Prostate gland (tissue), 2 donors: Measurements from ENCODE around the gene TPPP2.

Source experiments
- POLR2AphosphoS5 ChIP-seq: sonication (generic); formaldehyde crosslinking; IDR thresholded peaks from one replicate; pipeline ENCODE4 v1.6.1; 2017; ENCODE audit warnings: antibody characterized with exemption
- TF ChIP-seq, protein P1 (sequence below), 4 experiments: fragments of 200-600 bp in 2 of 4; fragments of 450-650 bp in 2 of 4; sonication (generic) in 2 of 4; IDR thresholded peaks; 1 replicate in 3 of 4; 2 replicates in 1 of 4; pipeline ENCODE4 v1.5.1; 2016 to 2019; ENCODE audit warnings: antibody characterized with exemption in 4 of 4, mild to moderate bottlenecking in 2 of 4, moderate library complexity in 2 of 4

DNA sequence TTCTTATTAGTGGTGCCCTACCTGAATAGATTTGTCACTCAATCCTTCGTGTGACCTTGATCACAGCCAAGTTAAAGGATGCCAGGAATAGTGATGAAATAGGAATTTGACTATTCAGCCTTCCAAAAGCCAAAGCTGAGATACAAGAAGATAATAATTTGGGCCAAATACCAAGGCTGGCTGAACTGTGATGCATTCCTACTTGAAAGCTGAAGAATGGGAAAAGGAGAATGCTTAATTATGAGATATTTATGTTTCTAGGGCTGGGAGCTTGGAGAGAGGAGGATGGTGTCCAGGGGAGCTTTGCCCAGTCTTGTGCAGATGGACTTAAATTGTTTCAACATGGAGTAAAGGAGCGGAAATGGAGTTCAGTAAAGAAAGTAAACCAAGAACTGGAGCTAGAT lies 17.4 kb downstream of the TPPP2 start:
- TF ChIP-seq, protein P1, sequence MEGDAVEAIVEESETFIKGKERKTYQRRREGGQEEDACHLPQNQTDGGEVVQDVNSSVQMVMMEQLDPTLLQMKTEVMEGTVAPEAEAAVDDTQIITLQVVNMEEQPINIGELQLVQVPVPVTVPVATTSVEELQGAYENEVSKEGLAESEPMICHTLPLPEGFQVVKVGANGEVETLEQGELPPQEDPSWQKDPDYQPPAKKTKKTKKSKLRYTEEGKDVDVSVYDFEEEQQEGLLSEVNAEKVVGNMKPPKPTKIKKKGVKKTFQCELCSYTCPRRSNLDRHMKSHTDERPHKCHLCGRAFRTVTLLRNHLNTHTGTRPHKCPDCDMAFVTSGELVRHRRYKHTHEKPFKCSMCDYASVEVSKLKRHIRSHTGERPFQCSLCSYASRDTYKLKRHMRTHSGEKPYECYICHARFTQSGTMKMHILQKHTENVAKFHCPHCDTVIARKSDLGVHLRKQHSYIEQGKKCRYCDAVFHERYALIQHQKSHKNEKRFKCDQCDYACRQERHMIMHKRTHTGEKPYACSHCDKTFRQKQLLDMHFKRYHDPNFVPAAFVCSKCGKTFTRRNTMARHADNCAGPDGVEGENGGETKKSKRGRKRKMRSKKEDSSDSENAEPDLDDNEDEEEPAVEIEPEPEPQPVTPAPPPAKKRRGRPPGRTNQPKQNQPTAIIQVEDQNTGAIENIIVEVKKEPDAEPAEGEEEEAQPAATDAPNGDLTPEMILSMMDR (IDR thresholded peaks at IDR 0.05): no peak
- peak; percentile 33 for TF ChIP-seq POLR2AphosphoS5
